Measurements from ENCODE around the gene CPEB4.

GRCh38 chr5:173858021-173858669 lies 30.0 kb upstream of the CPEB4 start:
- TF ChIP-seq CTCF (IDR thresholded peaks at IDR 0.05) (no peak), POLR2A (IDR thresholded peaks at IDR 0.05) (no peak)

Data from uterus (tissue), 2 donors.